OCI-LY7 (cell line): ENCODE measurements around the gene C1orf21. TPM values are rescaled to one million over a fixed set of nuclear protein-coding genes. Genes with fewer than 3 reads are reported as not detected.

Source experiments
- BruUV-seq: library from RNA; stranded (reverse); fragments of 400-500 nt; replicated peaks from 2 replicates; lab custom pipeline; 2021; lab: Mats Ljungman, UMichigan
- CTCF ChIA-PET: fragments of 300-600 bp; sonication (Branson Sonifier 250); formaldehyde crosslinking; loops from one replicate; lab custom pipeline; 2022; ENCODE audit warnings: antibody characterized with exemption; ENCODE audit not compliant: unreplicated experiment; lab: Charles Lee
- POLR2A ChIA-PET: fragments of 300-600 bp; sonication (Branson Sonifier 250); formaldehyde crosslinking; loops from one replicate; lab custom pipeline; 2022; ENCODE audit warnings: antibody characterized with exemption; lab: Charles Lee
- DNase-seq: peaks from one replicate; pipeline ENCODE4 v3.0.0-alpha.2; 2015; ENCODE audit warnings: low spot score
- H2AFZ ChIP-seq: fragments of 200-600 bp; sonication (generic), shearing (Covaris generic); 2 replicates; pipeline ENCODE4 v1.6.1; 2014; ENCODE audit warnings: mild to moderate bottlenecking, antibody characterized with exemption, low read length, moderate library complexity
- H3K27ac ChIP-seq: fragments of 200-600 bp; sonication (generic); 2 replicates; pipeline ENCODE4 v1.5.1; 2014; ENCODE audit warnings: mixed run types, low read depth, mild to moderate bottlenecking, moderate library complexity, low read length, inconsistent platforms; ENCODE audit not compliant: poor library complexity, severe bottlenecking
- H3K36me3 ChIP-seq: fragments of 200-600 bp; sonication (generic); 2 replicates; pipeline ENCODE4 v1.6.1; 2014; ENCODE audit warnings: mild to moderate bottlenecking, antibody characterized with exemption, low read length, moderate library complexity, mixed read lengths; ENCODE audit not compliant: insufficient read depth
- H3K4me1 ChIP-seq: fragments of 200-600 bp; sonication (generic); 2 replicates; pipeline ENCODE4 v1.5.1; 2014; ENCODE audit warnings: mild to moderate bottlenecking, low read length; ENCODE audit not compliant: insufficient read depth, poor library complexity, severe bottlenecking
- H3K4me2 ChIP-seq: fragments of 200-600 bp; sonication (generic); 2 replicates; pipeline ENCODE4 v1.6.1; 2014; ENCODE audit warnings: mild to moderate bottlenecking, low read length
- H3K4me3 ChIP-seq: fragments of 200-600 bp; sonication (generic); 2 replicates; pipeline ENCODE4 v1.5.1; 2014; ENCODE audit warnings: mild to moderate bottlenecking, low read depth, low read length; ENCODE audit not compliant: poor library complexity, severe bottlenecking
- H3K79me2 ChIP-seq: fragments of 200-600 bp; sonication (generic); 2 replicates; pipeline ENCODE4 v1.6.1; 2016; ENCODE audit warnings: low read depth, mild to moderate bottlenecking, low read length, moderate library complexity, mixed read lengths; ENCODE audit not compliant: insufficient read depth
- H3K9me2 ChIP-seq: fragments of 200-600 bp; sonication (generic); 2 replicates; pipeline ENCODE4 v1.6.1; 2016; ENCODE audit warnings: mild to moderate bottlenecking, low read length, mixed read lengths; ENCODE audit not compliant: insufficient read depth
- H3K9me3 ChIP-seq: fragments of 200-600 bp; sonication (generic); 2 replicates; pipeline ENCODE4 v1.6.1; 2014; ENCODE audit warnings: mild to moderate bottlenecking, mixed run types, low read length, mixed read lengths
- H4K20me1 ChIP-seq: fragments of 200-600 bp; sonication (generic); 2 replicates; pipeline ENCODE4 v1.6.1; 2014; ENCODE audit warnings: mild to moderate bottlenecking, antibody characterized with exemption, low read length, moderate library complexity, mixed read lengths; ENCODE audit not compliant: insufficient read depth
- EZH2phosphoT487 ChIP-seq: fragments of 200-600 bp; sonication (generic); IDR thresholded peaks from 2 replicates; pipeline ENCODE4 v1.6.1; 2018; ENCODE audit warnings: low read depth, borderline replicate concordance, mild to moderate bottlenecking, mixed run types, antibody characterized with exemption, low read length, moderate library complexity, mixed read lengths
- intact Hi-C: fragments of 100-400 bp; cut with micrococcal nuclease; formaldehyde crosslinking; loops from one replicate; pipeline ENCODE4 v1.10.0; 2022; ENCODE audit not compliant: unreplicated experiment
- total RNA-seq, 2 experiments: library from RNA; depleted of rRNA in 1 of 2; stranded (reverse); fragments of >200 nt in 1 of 2; shearing (Covaris generic) in 1 of 2; gene quantifications; 2 replicates each; pipeline ENCODE4 v1.2.3, GENCODE V29; 2014 to 2022
- TF ChIP-seq, protein P1 (sequence below): fragments of 200-600 bp; sonication (generic); conservative IDR thresholded peaks from 2 replicates; pipeline ENCODE4 v1.5.1; 2014; ENCODE audit warnings: mild to moderate bottlenecking, antibody characterized with exemption, low read length, moderate library complexity, mixed read lengths

Gene C1orf21
- total RNA-seq, 2 experiments from 2014 or later = not detected

- H3K4me2 ChIP-seq = no peak overlapping the region
- CTCF ChIA-PET = no interaction called here
- H3K4me1 ChIP-seq = no peaks in the 10 kb centered on the region
- TF ChIP-seq EZH2phosphoT487 = no peak
- TF ChIP-seq, protein P1, sequence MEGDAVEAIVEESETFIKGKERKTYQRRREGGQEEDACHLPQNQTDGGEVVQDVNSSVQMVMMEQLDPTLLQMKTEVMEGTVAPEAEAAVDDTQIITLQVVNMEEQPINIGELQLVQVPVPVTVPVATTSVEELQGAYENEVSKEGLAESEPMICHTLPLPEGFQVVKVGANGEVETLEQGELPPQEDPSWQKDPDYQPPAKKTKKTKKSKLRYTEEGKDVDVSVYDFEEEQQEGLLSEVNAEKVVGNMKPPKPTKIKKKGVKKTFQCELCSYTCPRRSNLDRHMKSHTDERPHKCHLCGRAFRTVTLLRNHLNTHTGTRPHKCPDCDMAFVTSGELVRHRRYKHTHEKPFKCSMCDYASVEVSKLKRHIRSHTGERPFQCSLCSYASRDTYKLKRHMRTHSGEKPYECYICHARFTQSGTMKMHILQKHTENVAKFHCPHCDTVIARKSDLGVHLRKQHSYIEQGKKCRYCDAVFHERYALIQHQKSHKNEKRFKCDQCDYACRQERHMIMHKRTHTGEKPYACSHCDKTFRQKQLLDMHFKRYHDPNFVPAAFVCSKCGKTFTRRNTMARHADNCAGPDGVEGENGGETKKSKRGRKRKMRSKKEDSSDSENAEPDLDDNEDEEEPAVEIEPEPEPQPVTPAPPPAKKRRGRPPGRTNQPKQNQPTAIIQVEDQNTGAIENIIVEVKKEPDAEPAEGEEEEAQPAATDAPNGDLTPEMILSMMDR = no peak
- H3K27ac ChIP-seq = no peak overlapping the region
- intact Hi-C loops = no loop called here
- H4K20me1 ChIP-seq = no peaks in the 10 kb centered on the region
- H3K9me3 ChIP-seq = no peaks in the 10 kb centered on the region
- H3K4me3 ChIP-seq = no peak overlapping the region
- H3K79me2 ChIP-seq = no peaks in the 10 kb centered on the region
- no peaks in the 10 kb centered on the region for H3K9me2 ChIP-seq
- no peak for DNase-seq
- POLR2A ChIA-PET = interaction anchor here (2.0 kb wide), 1 partner anchor 10 kb away, joined by 5 read pairs; no protein-coding TSS in a partner anchor
- BruUV-seq = no TSS peak
- no peak overlapping the region for H2AFZ ChIP-seq
- H3K36me3 ChIP-seq = no peaks in the 10 kb centered on the region
Observed at GRCh38 chr1:184567637-184568036, 180.8 kb downstream of the C1orf21 start.

DNA sequence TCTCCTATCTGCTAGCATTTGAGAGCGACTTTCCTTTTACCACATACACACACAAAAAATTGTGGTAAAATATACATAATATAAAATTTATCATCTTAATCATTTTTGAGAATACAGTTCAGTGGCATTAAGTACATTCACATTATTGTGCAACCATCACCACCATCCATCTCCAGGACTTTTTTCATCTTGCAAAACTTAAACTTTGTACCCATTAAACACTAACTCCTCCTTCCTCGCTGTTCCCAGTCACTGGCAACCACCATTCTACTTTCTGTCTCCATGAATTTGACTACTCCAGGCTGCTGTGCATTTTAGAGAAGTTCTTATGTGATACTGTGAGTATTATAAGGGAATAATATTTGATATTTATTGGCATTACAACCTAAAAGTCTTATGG lies 181.3 kb downstream of the C1orf21 start:
- no peak overlapping the region for H3K27ac ChIP-seq
- ChIA-PET CTCF (no interaction called here), POLR2A (interaction anchor here (0.8 to 2.0 kb wide), 2 partner anchors 10 to 25 kb away, joined by 3 to 5 read pairs; no protein-coding TSS in a partner anchor)
- no peak for DNase-seq
- no peaks in the 10 kb centered on the region for H3K9me3 ChIP-seq
- TF ChIP-seq, protein P1 = no peak
- no peak for TF ChIP-seq EZH2phosphoT487
- H4K20me1 ChIP-seq = no peaks in the 10 kb centered on the region
- H3K4me3 ChIP-seq = no peak overlapping the region
- H2AFZ ChIP-seq = no peak overlapping the region
- H3K36me3 ChIP-seq = no peaks in the 10 kb centered on the region
- H3K79me2 ChIP-seq = no peaks in the 10 kb centered on the region
- H3K4me1 ChIP-seq = no peaks in the 10 kb centered on the region
- no peak overlapping the region for H3K4me2 ChIP-seq
- no peaks in the 10 kb centered on the region for H3K9me2 ChIP-seq
- no TSS peak for BruUV-seq
- intact Hi-C loops = no loop called here

DNA sequence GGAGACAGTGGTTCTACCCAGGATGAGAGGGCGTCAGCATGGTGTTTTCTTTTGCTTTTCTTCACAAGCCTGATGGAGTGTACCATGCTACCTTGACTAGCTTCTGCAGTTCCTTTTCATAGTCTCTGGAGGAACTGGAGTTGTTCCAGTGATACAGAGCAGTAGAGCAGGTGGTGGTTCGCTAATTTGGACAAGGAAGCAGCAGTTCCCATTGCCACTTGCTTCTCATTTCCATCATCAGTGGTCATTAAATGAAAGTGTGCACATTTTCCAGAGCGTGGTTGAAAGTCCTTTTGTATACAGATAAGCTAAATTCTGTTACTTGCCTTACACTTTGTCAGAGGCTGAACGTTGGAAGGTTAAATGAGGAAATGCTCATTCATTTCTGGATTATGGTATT lies 182.3 kb downstream of the C1orf21 start:
- no TSS peak for BruUV-seq
- POLR2A ChIA-PET = no interaction called here
- intact Hi-C loops = no loop called here
- H3K79me2 ChIP-seq = no peaks in the 10 kb centered on the region
- H3K4me3 ChIP-seq = no peak overlapping the region
- H3K27ac ChIP-seq = no peak overlapping the region
- no peaks in the 10 kb centered on the region for H4K20me1 ChIP-seq
- H3K9me2 ChIP-seq = no peaks in the 10 kb centered on the region
- no peaks in the 10 kb centered on the region for H3K4me1 ChIP-seq
- no peak for TF ChIP-seq EZH2phosphoT487
- TF ChIP-seq, protein P1 = no peak
- no peaks in the 10 kb centered on the region for H3K36me3 ChIP-seq
- CTCF ChIA-PET = no interaction called here
- H3K9me3 ChIP-seq = no peaks in the 10 kb centered on the region
- DNase-seq = no peak
- no peak overlapping the region for H3K4me2 ChIP-seq
- H2AFZ ChIP-seq = no peak overlapping the region
